Dermis blood vessel endothelial cell (primary cell): ENCODE results near the gene B4GALT5. TPM values are rescaled to one million over a fixed set of nuclear protein-coding genes. Genes with fewer than 3 reads are reported as not detected.
"Not testable (repeated sequence)": the region's sequence is repeated elsewhere in the genome, so short reads cannot be mapped to it uniquely, and the experiment has no call there.

Experiments used
- DNase-seq: peaks from one replicate; pipeline ENCODE4 v3.0.0; 2010
- total RNA-seq: library from RNA; depleted of rRNA; stranded (reverse); fragments of >200 nt; gene quantifications from 2 replicates; pipeline ENCODE4 v1.2.3, GENCODE V29; 2014

The B4GALT5 gene
- total RNA-seq, 1 donor from 2014 or later = 63.3 TPM

GRCh38 chr20:49656304-49656703 is 57.4 kb downstream of the B4GALT5 start:
- no peak for DNase-seq

GRCh38 chr20:49653925-49654434 is 59.7 kb downstream of the B4GALT5 start:
- DNase-seq = no peak

GRCh38 chr20:49649672-49650071 is 64.0 kb downstream of the B4GALT5 start:
- no peak for DNase-seq

- DNase-seq = no peak
These were observed 66.1 kb downstream of the B4GALT5 start for GRCh38 chr20:49647550-49647949.

DNA sequence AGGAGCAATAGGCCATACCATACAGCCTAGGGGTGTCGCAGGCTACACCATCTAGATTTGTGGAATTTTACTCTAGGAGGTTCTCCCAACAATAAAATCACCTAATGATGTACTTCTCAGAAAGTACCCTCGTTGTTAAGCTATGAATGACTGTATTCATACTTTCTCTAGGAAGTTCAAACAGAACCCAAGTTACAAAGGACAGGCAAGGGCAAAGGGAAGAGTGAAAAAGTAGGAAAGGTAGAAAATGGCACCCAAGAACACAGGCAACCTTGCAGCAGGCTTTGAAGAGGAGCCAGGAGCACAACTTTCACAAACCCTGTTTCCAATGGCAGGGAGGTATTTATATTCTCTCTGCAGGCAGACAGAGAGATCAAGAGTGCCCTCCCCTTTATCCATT is 67.2 kb downstream of the B4GALT5 start:
- DNase-seq = no peak

GRCh38 chr20:49646126-49646525 is 67.6 kb downstream of the B4GALT5 start:
- DNase-seq = no peak

DNA sequence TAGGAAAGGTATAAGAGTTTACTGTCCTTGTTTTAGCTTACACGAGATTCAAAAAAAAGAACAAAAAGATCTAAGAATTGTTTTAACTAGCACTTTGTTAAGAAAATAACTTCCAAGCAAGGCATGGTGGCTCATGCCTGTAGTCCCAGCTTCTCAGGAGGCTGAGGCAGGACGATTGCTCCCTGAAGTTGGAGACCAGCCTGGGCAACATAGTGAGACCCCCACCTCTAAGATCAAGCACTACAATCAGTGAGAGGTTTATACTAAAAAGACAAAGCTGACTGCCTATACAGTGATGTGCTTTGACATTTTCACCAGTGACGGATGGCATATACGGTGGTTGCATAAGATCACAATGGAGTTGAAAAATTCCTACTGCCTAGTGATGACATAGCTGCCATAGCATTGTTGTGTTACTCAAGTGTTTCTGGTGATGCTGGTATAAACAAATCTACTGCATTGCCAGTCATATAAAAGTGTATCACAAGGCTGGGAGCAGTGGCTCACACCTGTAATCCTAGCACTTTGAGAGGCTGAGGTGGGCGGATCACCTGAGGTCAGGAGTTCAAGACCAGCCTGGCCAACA is 68.6 kb downstream of the B4GALT5 start:
- no peak for DNase-seq

- no peak for DNase-seq
These were observed 70.9 kb downstream of the B4GALT5 start for GRCh38 chr20:49642816-49643215.

- DNase-seq = no peak
These were observed 71.7 kb downstream of the B4GALT5 start for GRCh38 chr20:49641683-49642656.

GRCh38 chr20:49637046-49637637 is 76.5 kb downstream of the B4GALT5 start:
- no peak for DNase-seq

DNA sequence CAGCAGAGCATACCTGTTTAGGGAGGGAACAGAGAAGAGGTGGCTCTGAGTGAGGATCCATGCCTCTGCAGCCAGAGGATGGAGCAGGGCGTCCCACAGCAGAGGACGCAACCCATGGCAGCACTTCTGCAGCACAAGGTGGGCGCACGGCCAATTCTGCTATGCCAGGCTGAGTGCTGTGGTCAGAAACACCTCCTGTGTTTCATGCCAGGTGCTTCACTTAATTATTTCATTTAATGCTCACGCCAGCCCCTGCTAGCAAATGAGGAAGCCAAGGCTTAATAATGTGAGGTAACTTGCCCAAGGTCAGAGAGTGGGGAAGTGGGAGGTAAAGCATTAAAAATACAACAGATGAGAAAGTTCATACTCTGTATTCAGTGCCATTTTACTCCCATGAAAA is 77.2 kb downstream of the B4GALT5 start:
- DNase-seq = no peak

- DNase-seq = no peak
These were observed 77.8 kb downstream of the B4GALT5 start for GRCh38 chr20:49635866-49636265.

GRCh38 chr20:49635166-49635565 is 78.5 kb downstream of the B4GALT5 start:
- DNase-seq = no peak

GRCh38 chr20:49634116-49634515 is 79.6 kb downstream of the B4GALT5 start:
- DNase-seq = no peak

DNA sequence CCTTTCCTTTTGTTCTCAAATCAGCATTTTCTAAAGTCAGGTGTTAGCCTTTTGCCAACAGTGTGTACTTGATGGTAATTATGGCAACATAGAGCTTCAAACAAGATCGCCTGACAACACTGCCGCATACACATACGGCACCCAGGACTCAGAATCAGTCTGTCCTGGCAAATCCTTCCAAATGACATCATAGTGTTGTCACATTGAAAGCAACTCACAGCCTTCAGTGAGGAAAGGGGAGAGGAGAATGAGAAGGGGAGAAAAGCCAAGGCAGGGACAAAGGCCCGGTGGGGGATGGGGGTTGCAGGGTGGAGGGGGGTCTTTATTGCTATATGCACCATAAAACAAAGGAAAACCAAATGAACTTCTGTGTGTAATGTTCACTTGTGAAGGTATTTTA is 80.0 kb downstream of the B4GALT5 start:
- DNase-seq = no peak

DNA sequence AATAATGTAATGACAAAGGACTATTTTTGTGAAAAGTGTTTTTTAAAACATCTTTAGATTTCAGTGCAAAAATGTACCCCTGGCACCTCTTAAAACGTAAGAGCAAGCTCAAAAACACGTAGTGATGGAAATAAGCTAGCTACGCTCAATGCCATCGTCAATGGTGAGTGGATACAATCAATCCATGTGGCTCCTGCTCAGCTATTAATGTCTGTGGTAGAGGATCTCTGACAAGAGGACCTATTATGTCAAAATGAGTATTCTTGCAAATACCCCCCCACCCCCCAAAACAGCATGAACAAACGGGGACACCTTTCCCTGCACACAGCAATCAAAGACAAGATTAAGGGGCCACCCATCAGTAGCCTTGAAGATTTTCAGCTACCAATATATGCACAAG is 80.7 kb downstream of the B4GALT5 start:
- DNase-seq = no peak

DNA sequence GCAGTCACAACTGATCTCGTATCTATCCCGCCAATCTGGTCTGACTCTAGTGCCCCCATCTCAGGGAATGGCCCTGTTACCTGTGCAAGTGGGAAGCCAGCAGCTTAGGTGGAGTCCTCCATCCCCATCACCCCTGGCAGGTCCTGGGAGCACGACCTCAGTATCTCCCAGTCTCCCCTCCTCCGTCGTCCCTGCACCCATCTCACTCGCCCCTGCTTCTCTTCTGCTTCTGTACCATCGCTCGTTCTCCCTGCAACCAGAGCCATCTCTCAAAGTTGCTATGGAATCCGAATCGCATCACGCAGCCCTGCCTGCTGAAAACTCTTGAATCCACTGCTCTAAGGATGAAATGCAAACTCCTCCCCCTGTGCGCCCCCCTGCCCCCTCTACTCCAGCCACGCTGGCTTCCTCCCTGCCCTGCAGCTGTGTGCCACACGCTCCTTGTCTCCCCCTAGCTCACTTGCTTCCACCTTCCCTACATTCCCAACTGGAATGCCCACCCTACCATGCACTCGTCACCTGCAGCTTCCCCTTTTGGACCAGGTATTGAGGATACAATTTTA is 81.7 kb downstream of the B4GALT5 start:
- DNase-seq = no peak

- peak; percentile 10 for DNase-seq
These were observed 82.5 kb downstream of the B4GALT5 start for GRCh38 chr20:49631061-49631716.

- no peak for DNase-seq
These were observed 83.2 kb downstream of the B4GALT5 start for GRCh38 chr20:49630396-49630951.

DNA sequence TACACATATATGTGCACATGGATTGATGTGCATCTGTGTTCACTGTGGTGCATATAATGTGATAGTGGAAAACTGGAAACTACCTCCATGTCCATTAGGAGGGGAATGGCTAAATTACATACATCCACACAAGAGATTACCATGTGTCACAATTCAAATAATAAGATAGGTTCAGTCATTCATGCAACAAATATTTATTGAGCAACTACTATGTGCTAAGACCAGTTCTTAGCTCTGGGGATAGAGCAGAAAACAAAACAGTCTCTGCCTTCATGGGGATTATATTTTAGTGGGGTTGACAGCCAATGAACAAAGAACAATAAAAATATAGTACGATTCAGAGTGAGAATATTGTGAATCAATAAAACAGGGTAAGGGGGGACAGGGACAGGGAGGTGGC is 84.1 kb downstream of the B4GALT5 start:
- DNase-seq = no peak

GRCh38 chr20:49628280-49628679 is 85.4 kb downstream of the B4GALT5 start:
- not testable (repeated sequence) for DNase-seq

GRCh38 chr20:49627329-49627761 is 86.3 kb downstream of the B4GALT5 start:
- no peak for DNase-seq
